Measurements from ENCODE around the gene CDH4.
"Not testable (repeated sequence)": the region's sequence is repeated elsewhere in the genome, so short reads cannot be mapped to it uniquely, and the experiment has no call there.

Gene CDH4

GRCh38 chr20:61968036-61968810 is 716.2 kb downstream of the CDH4 start:
- ChIA-PET POLR2A (ENCODE audit: low non-redundant PET) (no interaction called here), CTCF (interaction anchor here (0.6 to 0.7 kb wide), 2 partner anchors 656 to 1545 kb away, joined by 3 to 4 read pairs; no protein-coding TSS in a partner anchor)
- TF ChIP-seq, protein P1, sequence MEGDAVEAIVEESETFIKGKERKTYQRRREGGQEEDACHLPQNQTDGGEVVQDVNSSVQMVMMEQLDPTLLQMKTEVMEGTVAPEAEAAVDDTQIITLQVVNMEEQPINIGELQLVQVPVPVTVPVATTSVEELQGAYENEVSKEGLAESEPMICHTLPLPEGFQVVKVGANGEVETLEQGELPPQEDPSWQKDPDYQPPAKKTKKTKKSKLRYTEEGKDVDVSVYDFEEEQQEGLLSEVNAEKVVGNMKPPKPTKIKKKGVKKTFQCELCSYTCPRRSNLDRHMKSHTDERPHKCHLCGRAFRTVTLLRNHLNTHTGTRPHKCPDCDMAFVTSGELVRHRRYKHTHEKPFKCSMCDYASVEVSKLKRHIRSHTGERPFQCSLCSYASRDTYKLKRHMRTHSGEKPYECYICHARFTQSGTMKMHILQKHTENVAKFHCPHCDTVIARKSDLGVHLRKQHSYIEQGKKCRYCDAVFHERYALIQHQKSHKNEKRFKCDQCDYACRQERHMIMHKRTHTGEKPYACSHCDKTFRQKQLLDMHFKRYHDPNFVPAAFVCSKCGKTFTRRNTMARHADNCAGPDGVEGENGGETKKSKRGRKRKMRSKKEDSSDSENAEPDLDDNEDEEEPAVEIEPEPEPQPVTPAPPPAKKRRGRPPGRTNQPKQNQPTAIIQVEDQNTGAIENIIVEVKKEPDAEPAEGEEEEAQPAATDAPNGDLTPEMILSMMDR (conservative IDR thresholded peaks at IDR 0.05; ENCODE audit: low read depth) = no peak
- no peak for DNase-seq (ENCODE audit: low spot score)
- H3K27ac ChIP-seq = no peak overlapping the region

DNA sequence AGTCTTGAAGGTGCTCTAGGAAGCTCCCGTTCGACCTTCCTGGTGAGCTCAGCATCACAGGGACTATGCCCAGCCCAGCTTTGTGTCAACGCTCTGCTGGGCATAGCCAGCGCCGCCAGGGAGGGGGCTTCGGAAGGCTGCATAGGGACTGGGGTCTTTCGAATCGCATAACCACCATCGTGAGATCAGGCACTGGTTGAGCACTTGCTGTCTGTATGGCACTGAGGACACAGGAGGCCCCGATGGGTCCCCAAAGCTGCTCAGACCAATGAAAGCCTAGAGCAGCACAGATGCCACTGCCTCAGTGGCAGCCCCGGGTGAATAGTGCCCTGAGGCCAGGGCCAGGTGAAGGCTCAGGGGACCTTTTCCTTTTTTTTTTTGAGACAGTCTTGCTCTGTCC is 716.9 kb downstream of the CDH4 start:
- DNase-seq (ENCODE audit: low spot score) = no peak
- CTCF ChIA-PET = no interaction called here
- H3K27ac ChIP-seq = no peak overlapping the region
- POLR2A ChIA-PET (ENCODE audit: low non-redundant PET) = no interaction called here
- TF ChIP-seq, protein P1 (conservative IDR thresholded peaks at IDR 0.05; ENCODE audit: low read depth) = no peak

DNA sequence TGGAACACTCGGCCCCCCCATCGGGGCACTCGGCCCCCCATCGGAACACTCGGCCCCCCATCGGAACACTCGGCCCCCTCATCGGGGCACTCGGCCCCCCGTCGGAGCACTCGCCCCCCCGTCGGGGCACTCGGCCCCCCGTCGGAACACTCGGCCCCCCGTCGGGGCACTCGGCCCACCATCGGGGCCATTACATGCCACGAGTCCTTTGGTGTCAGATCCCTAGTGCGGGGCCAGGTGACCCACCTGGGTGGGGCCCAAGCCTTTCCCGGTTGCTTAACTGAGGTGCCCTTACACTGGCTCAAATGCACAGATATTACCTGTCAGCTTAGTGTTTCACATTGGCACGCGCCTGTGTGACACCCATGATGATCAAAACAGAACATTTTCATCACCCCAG is 717.7 kb downstream of the CDH4 start:
- POLR2A ChIA-PET (ENCODE audit: low non-redundant PET) = no interaction called here
- no peak for DNase-seq (ENCODE audit: low spot score)
- no peak overlapping the region for H3K27ac ChIP-seq
- CTCF ChIA-PET = interaction anchor here (0.6 kb wide), 1 partner anchor 1254 kb away, joined by 3 read pairs; no protein-coding TSS in a partner anchor
- TF ChIP-seq, protein P1 (conservative IDR thresholded peaks at IDR 0.05; ENCODE audit: low read depth) = no peak

- no peak overlapping the region for H3K27ac ChIP-seq
- POLR2A ChIA-PET (ENCODE audit: low non-redundant PET) = no interaction called here
- TF ChIP-seq, protein P1 (conservative IDR thresholded peaks at IDR 0.05; ENCODE audit: low read depth) = no peak
- CTCF ChIA-PET = interaction anchor here (0.6 kb wide), 1 partner anchor 1253 kb away, joined by 3 read pairs; no protein-coding TSS in a partner anchor
- no peak for DNase-seq (ENCODE audit: low spot score)
Measured at GRCh38 chr20:61970357-61970756, 718.3 kb downstream of the CDH4 start.

- DNase-seq (ENCODE audit: low spot score); POLR2A ChIA-PET (ENCODE audit: low non-redundant PET); H3K27ac ChIP-seq: not testable (repeated sequence)
- CTCF ChIA-PET = interaction anchor here (0.6 kb wide), 1 partner anchor 39 kb away, joined by 4 read pairs; no protein-coding TSS in a partner anchor
Measured at GRCh38 chr20:61971595-61971994, 719.5 kb downstream of the CDH4 start.

GRCh38 chr20:61972636-61973508 is 720.8 kb downstream of the CDH4 start:
- H3K27ac ChIP-seq = no peak overlapping the region
- TF ChIP-seq, protein P1 (conservative IDR thresholded peaks at IDR 0.05; ENCODE audit: low read depth) = no peak
- no peak for DNase-seq (ENCODE audit: low spot score)
- ChIA-PET CTCF (no interaction called here), POLR2A (ENCODE audit: low non-redundant PET) (no interaction called here)
